HG03354 (cell line): Measurements from ENCODE around the gene SPINDOC.
"Not testable (repeated sequence)": the region's sequence is repeated elsewhere in the genome, so short reads cannot be mapped to it uniquely, and the experiment has no call there.

Experiments used
- ATAC-seq: cut with Tn5 transposase; IDR thresholded peaks from one replicate; pipeline ENCODE4 v1.9.1; 2021; ENCODE audit warnings: mild to moderate bottlenecking; ENCODE audit not compliant: unreplicated experiment, poor library complexity, severe bottlenecking

Gene SPINDOC, protein sequence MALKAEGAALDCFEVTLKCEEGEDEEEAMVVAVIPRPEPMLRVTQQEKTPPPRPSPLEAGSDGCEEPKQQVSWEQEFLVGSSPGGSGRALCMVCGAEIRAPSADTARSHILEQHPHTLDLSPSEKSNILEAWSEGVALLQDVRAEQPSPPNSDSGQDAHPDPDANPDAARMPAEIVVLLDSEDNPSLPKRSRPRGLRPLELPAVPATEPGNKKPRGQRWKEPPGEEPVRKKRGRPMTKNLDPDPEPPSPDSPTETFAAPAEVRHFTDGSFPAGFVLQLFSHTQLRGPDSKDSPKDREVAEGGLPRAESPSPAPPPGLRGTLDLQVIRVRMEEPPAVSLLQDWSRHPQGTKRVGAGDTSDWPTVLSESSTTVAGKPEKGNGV

DNA sequence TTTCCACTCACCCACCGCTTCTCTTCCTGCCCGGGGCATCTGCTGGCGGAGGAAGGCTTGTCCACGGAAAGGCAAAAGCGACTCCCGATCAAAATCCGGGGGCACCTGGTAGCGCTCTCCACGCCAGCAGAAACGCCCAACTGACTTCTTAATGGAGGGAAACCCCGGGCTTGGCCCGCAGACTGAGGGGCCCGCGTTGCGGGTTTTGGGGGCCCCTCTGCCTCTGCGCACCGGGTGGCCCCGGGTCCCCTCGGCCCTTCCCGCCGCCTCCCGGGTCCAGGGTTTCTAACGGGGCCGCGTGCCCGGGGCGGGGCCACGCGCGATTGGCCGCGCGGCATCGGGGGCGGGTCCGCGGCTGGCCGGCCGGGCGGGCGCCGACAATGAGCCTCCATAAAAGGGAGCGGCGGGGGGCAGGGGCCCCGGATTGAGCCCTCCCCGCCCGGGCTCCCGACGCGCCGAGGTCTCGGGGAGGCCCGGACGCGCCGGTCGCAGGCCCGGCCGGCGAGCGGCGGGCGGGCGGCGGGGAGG is at the start of gene SPINDOC:
Gene SPINDOC (plus strand): TSS at position 422 of the 528 bp plus-strand sequence. CDS start 231 bp downstream, outside the sequence.
- ATAC-seq, result peak; percentile 82

DNA sequence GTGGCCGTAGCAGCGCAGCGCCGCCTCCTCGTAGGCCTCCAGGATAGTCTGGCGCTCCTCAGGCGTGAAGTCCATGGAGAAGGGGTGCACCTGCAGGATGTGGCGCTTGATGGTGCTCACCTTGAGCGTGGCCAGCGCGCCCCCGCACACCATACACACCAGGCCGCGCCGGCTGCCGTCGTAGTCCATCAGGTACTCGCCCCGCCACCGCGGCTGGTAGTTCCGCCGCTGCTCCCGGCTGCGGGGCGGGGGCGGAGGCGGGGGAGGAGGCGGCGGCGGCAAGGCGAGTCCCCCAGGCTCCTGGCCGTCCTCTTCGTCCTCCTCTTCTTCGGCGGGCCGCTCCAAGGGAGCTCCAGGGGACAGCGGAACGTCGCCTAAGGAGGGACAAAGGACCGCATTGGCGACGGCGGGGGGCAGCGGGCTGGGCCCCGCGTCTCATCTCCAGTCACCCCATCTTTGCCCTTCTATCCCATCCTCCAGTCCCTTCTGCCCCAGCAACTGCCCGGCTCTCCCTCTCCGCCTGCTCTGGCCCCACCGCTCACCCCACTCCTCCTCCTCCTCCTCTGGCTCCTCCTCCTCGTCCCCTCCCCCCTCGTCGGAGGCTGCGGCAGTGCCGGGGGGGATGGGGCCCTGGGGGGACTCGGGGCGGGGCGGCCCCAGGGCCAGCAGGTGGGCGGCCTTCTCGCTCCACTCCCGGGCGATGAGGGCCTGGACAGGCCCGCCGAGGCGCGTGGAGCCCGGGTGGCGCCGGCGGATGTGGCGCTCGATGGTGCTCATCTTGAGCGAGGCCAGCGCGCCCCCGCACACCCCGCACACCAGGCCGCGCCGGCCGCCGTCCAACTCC is 49.5 kb upstream of the SPINDOC start:
- no peak for ATAC-seq

DNA sequence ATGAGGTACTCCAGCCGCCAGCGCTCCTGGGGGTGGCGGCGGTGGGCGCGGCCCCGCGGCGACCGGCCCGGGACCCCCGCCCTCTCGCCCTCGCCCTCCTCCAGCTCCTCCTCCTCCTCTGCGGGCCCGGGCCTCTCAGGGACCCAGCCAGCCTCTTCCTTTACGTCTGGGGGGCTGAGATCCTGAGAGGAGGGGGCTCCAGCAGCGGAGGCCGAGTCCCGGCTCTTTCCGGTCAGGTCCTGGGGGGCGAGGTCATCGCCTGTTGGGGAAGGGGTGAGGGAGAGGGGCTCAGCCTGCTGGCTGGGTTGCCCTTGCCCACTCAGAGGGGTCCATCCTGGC is 48.9 kb upstream of the SPINDOC start:
- ATAC-seq, result no peak

DNA sequence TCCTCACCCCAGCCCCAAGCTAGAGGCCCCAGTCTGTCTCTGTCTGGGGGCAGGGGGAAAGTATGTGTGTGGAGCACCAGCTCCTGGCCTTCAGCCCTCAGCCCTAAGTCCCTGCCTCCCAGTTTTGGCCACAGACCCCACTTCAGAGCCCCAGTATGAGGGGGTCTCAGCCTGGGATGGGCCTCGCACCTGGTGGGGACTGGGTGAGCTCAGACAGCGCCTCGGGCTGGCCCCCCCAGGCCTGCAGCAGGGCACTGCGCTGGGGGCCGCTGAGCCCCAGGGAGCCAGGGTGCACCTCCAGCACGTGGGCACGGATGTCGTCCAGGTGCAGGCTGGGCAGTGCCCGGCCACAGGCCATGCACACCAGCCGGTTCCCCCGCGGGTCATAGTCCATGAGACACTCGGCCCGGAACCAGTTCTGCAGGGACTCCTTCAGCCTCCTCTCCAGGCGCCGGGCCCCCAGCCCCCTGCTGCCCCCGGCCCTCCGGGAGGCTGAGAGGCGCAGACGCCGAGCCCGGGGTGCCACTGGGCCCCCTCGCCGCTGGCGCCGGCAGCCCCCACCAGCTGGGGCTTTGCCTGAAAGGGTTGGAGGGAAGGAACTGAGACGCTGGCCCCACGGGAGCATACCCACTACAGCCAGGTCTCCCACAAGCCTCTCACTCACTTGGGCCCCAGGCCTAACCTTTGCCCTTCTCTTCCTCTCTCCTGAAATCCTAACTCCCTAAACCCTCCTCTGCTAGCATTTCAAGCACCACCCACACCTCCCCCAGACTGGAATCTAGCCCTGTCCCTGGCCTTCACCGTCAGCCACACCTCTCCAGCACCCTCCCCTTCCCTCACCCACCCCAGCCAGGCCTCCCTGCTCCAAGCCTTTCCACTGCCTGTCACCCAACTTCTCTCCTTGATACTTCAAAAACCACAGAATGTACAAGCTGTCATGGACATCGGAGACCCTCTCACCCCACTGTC is 48.3 kb upstream of the SPINDOC start:
- ATAC-seq, result no peak

DNA sequence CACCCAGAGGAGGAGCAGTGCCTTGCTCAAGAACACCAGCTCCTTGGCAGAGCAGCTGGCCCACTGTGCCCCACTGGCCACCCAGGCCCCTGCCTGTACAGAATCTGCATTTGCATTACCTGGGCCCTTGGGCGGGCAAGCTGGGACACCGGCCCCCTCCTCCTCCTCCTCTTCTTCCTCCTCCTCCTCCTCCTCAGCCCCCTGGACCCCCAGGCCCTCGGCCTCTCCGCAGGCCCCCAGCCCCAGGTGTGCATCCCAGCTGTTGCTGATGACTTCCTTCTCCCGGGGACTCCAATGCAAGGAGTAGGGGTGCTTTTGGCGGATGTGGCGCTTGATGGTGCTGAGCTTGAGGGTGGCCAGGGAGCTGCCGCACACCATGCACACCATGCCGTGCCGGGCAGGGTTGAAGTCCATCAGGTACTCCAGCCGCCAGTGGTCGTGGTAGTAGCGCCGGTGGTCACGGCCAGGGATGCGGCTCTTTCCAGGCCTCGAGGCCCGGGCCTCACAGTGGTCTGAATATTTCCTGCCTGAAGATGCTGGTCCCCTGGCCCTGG is 47.5 kb upstream of the SPINDOC start:
- ATAC-seq, result no peak

DNA sequence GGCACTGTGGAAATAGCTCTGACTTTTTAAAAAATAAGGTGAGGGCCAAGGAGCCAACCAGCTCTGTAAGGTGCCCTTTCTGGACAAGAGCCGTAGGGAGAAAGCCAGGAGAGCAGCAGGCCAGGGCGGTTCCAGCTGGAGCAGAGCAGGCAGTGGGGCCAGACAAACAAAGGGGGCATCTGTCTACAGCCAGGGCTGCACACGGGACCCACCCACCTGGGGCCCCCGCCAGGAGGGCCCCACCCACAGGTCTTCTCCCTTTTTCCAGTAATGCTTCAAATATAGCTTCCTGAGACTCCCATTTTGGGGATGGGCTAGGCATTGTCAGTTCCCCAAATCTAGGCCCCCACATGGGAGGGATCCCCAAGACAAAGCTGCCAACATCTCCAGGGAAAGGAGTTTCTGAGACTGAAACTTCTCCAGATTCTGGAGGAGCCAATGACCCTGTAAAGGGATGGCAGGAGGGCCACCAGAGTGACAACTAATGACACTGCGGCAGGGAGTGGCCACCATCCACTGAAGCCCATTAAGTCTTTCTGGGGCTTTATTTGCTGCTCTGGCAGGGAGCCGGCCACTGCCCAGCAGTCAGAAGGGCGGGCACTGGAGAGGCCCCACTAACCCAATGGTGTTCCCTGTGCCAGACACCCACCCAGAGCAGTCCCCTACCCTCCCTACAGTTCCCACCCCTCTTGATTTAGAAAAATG is 46.6 kb upstream of the SPINDOC start:
- ATAC-seq, result no peak

DNA sequence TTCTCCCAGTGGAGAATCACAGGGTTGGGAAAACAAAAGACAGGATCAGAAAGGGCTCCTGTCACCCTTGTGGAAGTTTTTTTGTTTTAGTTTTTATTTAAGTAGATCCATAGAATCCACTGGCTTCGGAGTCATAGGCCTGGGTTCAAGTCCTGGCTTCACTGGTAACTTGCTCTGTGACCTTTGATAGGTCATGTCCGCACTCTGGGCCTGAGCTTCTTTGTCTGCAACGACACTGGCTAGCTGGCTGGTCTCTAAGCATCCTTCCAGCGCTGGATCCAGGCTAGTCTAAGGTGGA is 46.0 kb upstream of the SPINDOC start:
- no peak for ATAC-seq

DNA sequence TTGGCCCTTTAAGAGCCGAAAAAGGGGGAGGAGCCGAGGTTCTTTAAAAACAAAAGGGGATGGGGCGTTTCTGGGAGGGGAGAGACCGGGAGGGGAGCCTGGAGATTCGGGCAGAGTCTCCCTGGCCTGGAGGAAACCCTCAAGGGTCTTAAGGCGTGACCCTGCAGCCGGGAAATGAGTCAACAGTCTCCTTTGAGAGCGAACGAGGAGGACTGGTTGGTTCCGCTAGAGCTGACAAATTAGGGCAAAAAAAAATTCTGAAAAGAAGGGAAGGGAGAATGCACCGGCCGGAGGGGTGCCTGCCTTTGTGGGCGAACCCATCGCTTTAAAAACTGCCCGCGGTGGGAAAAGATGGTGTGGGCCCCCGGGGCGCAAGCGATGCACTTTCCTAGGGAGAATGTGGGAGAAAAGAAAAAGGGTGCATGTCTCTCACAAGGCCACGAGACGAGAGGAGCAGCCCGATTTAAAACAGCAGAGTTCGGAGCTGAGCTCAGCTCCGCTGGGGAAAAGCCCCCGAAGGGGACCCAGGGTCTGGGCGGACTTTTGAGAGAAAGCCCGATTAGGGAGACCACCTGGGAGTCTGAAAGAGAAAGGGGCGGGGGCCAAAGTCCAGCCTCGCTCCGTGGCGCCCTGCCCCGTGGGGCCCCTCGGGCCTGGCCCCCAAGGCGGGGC is 45.6 kb upstream of the SPINDOC start:
- ATAC-seq, result peak; percentile 18

DNA sequence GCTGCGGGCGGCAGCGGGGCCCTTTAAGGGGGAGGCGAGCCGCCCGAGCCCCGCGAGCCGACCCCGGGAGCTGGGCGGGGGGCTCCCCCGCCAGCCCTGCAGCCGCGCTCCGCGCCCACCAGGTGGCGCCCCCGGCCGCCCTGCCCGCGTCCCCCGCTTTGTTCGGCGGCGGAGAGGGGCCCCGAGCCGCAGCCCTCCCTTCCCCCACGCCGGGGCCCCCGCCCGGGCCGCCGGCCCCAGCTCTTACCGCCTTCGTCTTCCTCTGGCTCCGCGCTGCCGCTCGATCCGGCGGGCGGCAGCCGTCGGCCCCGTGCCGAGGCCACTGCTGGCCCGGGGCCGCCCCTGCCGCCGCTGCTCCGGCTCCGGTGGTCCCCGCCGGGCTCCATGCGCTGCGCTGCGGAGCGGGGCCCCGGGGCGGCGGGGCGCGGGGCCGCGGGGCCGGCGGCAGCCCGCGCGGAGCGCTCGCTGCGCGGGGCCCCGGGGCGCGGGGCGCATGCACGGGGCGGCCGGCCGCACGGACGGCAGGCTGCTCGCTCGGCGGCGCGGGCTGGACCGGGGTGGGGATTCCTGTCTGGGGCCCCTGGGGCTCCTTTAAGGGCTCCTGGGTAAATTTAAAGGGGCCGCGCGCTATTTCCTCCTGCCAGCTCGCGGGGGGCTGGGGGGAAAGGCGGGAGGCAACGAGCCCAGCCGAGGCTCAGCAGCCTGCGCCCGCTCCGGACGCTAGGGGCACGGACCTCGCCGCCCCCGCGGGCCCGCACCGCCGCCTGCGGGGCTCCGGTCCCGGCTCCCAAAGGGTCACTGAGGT is 44.8 kb upstream of the SPINDOC start, which contains the start of gene ZFTA:
Gene ZFTA (minus strand): TSS at position 539 of the 805 bp plus-strand sequence. CDS start 153 bp downstream, at position 386.
- ATAC-seq, result peak; percentile 65

DNA sequence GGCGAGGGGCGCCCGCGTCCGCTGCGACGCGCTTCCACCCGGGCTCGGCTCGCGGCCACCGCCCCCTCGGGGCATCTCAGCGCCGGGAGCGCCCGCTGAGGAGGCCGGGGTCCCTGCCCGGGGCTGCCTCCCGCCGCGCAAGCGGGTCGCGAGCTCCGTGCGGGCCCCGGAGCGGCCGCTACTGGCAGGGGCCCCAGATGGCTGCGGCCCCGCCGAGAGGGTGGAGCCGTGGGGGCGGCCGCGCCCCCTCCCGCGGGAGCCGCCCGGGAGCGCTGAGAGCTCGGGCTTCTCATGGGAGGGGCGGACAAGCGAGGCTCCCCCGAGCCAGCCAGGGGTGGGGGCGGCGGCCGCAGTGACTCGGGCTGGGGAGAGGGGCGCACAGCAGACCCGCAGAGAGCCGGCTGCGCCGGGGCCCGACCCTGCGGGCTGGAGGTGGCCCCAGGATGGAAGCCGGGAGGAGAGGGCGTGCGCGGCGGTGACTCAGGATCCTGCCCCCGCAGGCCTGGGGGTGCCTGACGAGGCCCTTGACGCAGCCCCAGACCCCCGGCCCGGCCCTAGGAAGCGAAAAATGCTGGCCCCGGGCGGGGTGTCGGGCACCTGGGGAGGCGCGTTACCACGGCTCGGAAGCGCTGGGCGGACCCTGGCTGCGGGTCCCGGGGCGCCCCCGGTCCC is 44.1 kb upstream of the SPINDOC start:
- ATAC-seq, result peak; percentile 37

DNA sequence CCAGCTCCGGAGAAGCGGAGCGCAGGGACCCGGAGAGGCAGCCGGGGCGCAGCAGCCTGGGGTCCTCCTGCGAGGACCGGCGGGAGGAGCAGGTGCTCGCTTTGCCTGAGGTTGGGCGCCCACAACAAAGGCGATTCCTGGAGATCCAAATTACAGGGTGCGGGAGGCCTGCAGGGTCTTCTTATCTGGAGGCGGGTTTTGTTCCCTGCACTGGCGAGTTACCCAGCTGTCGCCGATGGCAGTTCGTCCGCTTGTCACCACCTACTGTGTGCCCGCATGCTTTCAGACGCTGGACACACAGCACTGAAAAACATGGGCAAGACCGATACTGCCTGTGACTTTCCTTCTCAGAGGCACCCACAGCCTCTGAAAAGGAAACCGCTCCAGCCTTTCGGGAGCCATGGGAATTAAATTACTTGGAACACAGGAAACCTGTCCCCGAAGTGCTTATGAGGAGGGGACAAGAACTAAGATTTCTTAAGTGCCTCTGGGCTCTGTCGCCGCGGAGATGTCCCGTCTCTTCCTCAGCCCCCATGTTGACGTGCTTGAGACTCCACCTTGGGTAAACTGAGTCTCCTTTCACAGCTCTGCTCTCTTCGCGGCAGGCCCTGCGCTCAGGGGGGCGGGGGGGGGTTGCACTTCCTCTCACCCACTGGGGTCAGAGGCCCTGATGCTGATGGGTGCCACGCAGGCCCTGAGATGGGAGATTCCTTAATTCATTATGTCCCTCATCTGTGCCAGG is 43.4 kb upstream of the SPINDOC start:
- ATAC-seq, result no peak

DNA sequence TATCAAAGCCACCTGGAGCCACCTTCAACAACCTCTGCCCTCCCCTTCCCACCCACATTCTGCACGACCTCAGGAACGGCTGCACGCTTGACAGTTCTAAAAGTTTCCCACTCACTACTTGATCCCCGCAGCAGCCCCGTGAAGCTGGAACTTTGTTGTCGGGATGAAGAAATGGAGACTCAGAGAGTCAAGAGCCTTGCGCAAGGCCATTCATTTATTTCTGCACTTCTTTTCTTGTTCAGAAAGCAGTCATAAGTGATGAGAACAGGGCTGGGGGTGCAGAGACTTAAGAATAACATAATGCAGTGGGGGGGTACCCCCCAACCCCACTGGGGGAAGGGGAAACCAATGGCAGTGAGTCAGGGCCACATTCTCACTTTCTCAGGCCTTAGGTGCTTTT is 42.5 kb upstream of the SPINDOC start:
- ATAC-seq, result no peak

DNA sequence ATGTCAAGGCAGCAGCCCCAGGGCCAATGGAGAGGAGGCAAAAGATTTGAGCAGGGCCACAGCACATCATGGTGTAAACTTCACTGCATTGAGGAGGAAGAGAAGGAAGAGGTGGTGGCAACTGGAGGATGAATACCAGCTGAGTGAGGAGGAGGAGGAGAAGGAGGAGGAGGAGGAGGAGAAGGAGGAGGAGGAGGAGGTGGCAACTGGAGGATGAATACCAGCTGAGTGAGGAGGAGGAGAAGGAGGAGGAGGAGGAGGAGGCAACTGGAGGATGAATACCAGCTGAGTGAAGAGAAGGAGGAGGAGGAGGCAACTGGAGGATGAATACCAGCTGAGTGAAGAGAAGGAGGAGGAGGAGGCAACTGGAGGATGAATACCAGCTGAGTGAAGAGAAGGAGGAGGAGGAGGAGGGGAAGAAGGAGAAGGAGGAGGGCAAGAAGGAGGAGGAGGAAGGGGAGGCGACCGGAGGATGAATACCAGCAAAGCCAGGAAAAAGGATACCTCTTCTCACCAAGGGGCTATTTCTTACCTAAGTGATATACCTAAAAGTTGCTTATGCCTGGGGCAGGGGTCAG is 41.4 kb upstream of the SPINDOC start:
- ATAC-seq, result not testable (repeated sequence)

DNA sequence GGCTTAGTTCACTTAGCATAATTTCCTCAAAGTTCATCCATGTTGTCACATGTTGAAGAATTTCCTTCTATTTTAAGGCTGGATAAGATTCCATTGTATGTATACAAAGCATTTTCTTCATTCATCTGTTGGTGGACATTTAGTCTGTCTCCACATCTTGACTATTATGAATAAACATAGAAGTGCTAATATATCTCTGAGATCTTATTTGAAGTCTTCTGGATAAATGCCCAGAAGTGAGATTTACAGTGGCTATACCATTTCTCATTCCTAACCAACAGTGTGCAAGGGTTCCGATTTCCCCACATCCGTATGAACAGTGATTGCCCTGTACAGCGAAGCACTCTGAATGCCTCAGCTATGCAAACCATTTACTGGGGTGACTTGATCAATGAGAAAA is 38.1 kb upstream of the SPINDOC start:
- ATAC-seq, result no peak

DNA sequence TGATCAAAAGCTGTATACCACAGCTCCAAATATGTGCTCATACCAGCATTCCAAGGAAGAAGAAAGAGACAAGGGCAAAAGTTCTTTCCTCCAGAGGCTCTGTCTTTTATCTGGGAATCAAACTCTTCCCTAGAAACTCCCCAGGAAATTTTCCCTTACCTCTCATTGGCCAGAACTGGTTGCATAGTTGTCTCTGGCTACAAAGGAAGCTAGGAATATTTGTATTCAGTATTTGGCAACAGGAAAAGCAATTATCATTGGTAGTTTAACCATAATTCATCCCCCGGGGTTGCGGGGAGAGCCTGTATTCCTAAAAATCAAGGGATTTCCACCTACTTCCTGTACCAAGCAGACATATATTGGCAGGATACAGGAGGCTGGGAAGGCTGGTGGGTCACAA is 34.2 kb upstream of the SPINDOC start:
- ATAC-seq, result no peak

DNA sequence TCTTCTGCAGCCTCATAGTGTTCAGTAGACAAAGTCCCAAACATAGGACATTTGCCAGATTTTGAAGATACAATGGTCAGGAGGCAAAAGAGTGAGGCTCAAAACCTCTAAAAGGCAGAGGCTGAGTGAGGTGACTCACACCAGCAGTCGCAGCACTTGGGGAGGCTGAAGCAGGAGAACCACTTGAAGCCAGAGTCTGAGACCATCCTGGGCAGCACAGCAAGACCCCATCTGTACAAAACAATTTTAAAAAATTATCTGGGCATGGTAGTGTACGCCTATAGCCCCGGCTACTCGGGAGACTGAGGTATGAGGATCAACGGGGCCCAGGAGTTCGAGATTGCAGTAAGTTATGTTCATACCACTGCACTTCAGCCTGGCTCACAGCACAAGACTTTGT is 30.5 kb upstream of the SPINDOC start:
- ATAC-seq, result no peak
